Endometrial microvascular endothelial cells (primary cell): Measurements from ENCODE around the gene NRK. TPM values are rescaled to one million over a fixed set of nuclear protein-coding genes. Genes with fewer than 3 reads are reported as not detected.
"Not testable (repeated sequence)": the region's sequence is repeated elsewhere in the genome, so short reads cannot be mapped to it uniquely, and the experiment has no call there.

Experiments
- in situ Hi-C: cut with HindIII; loops from 2 replicates; pipeline ENCODE4 v1.10.0; 2017; ENCODE audit warnings: low sequenced_read_pairs, low pct_unique_long_range_greater_than_20kb; ENCODE audit errors: inconsistent ontology term
- total RNA-seq: library from RNA; depleted of rRNA; stranded (reverse); fragments of >200 nt; gene quantifications from one replicate; pipeline ENCODE4 v1.2.3, GENCODE V29; 2015; ENCODE audit errors: inconsistent ontology term

The NRK gene, protein sequence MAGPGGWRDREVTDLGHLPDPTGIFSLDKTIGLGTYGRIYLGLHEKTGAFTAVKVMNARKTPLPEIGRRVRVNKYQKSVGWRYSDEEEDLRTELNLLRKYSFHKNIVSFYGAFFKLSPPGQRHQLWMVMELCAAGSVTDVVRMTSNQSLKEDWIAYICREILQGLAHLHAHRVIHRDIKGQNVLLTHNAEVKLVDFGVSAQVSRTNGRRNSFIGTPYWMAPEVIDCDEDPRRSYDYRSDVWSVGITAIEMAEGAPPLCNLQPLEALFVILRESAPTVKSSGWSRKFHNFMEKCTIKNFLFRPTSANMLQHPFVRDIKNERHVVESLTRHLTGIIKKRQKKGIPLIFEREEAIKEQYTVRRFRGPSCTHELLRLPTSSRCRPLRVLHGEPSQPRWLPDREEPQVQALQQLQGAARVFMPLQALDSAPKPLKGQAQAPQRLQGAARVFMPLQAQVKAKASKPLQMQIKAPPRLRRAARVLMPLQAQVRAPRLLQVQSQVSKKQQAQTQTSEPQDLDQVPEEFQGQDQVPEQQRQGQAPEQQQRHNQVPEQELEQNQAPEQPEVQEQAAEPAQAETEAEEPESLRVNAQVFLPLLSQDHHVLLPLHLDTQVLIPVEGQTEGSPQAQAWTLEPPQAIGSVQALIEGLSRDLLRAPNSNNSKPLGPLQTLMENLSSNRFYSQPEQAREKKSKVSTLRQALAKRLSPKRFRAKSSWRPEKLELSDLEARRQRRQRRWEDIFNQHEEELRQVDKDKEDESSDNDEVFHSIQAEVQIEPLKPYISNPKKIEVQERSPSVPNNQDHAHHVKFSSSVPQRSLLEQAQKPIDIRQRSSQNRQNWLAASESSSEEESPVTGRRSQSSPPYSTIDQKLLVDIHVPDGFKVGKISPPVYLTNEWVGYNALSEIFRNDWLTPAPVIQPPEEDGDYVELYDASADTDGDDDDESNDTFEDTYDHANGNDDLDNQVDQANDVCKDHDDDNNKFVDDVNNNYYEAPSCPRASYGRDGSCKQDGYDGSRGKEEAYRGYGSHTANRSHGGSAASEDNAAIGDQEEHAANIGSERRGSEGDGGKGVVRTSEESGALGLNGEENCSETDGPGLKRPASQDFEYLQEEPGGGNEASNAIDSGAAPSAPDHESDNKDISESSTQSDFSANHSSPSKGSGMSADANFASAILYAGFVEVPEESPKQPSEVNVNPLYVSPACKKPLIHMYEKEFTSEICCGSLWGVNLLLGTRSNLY (N-terminal part only)
- not detected for total RNA-seq

DNA sequence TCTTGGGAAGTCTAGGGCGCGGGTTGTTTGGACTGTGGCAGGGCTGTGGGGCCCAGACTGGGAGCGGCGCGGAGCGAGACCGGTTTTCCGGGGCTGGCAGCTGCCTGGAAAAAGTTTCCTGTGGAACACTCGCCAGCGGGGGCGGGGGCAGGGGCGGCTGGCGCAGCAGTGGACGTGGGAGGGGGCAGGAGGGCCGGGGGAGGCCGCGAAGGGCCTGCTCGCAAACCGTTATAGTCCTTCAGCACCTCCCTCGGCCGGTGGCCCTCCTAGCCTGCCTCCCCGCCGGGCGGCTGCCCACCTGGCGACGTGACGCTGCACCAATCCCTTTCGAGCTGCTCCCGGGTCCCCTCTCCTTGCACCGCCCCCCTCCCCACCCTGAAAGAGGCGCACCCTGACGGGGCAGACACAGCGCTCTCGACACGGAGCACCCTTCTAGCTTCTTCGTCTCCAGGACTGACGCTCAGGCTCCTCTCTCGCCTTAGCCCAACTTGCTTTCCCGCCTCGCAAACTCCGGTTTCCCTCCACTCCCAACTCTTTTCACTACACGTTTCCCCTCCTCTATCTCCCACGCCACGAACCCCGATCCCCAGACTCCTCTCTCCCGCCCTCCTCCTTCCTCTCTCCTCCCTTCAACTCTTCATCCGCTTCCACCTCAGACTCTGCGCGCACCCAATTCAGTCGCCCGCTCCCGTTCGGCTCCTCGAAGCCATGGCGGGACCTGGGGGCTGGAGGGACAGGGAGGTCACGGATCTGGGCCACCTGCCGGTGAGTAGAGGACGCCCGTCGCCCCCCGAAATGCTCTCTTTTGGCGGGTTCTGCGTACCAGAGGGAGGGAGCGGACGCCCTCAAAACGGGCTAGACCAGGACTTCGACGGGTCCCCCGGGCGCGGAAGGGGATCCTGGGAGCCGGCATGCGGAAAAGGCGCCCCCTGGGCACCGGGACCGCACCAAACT is at the start of gene NRK:
NRK (plus strand) TSS at position 402 of the 954 bp plus-strand sequence; CDS start at position 709, 307 bp downstream.
- in situ Hi-C loops: no loop called here

DNA sequence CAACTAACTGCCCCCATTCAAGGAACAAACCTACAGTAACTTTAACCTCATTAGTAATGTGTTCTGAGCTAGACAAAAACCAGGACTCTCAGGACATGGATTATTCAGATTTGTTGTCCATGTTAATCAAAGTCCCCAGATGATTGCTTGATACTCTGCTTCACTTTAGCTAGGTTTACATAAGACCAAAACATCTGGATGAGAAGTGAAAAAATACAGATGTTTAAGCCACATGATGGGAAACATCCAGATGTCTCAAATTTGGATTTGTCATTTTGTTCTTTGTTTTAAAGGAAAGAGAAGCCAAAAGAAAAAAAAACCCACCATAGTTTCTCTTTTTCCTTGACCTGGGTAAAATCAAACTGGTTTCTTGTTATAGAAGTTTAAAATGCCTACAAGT is 48.5 kb upstream of the NRK start:
- in situ Hi-C loops: no loop called here

DNA sequence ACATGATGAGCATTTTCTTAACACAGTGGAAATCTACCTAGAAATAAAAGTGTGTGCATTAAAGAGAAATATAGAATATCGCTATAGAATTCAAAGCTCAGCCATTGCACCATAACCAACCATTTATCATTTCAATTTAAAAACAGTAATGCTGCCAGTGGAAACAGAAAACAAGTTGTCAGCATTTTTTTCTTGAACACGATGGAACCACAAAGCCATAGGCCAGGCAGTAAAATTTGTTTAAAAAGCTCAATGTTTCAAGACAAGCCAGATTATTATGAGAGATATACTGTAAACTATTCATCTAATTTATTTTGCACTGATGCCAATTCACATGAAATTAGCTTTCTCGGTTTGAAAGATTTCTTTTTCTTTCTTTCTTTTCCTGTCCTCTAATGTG is 46.7 kb upstream of the NRK start:
- in situ Hi-C loops: no loop called here

DNA sequence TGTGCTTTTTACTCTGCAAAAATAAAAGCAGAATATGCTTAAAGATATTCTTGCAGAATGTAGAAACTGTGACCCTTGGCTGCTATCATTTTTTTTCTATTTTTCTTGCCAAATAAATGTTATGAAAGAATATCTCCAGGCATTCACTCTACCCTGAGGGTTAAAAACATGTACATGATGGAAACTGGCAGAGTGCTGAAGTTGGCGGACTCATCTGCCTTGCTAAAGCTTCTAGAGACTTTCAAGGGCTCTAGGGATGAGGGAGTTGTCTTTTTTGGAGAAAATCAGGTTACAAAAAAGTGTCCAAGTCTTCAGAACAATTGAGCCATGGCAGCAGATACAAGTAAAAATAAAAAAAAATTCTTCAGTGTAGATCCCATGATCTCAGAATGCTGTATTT is 40.5 kb upstream of the NRK start:
- in situ Hi-C loops: no loop called here

DNA sequence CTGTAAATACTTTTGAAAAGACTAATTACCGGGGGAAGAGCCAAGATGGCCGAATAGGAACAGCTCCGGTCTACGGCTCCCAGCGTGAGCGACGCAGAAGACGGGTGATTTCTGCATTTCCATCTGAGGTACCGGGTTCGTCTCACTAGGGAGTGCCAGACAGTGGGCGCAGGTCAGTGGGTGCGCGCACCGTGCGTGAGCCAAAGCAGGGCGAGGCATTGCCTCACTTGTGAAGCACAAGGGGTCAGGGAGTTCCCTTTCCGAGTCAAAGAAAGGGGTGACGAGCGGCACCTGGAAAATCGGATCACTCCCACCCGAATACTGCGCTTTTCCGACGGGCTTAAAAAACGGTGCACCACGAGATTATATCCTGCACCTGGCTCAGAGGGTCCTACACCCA is 25.5 kb upstream of the NRK start:
- in situ Hi-C loops: not testable (repeated sequence)

DNA sequence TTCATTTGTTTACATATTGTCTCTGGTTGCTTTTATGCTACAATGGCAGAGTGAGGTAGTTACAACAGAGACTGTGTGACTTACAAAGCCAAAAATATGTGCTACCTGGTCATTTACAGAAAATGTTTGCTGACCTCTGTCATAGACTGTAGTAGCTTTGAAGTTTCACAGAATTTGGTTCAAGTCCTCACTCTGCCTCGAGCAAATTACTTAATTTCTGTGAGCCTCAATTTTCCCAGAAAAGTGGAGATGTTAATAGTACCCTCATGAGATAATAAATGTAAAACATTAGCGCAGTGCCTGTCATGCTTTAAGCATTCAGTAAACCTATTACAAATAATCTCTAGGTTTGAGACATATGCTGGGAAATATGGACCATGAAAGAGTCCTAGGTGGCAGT is 18.4 kb upstream of the NRK start:
- in situ Hi-C loops: no loop called here

DNA sequence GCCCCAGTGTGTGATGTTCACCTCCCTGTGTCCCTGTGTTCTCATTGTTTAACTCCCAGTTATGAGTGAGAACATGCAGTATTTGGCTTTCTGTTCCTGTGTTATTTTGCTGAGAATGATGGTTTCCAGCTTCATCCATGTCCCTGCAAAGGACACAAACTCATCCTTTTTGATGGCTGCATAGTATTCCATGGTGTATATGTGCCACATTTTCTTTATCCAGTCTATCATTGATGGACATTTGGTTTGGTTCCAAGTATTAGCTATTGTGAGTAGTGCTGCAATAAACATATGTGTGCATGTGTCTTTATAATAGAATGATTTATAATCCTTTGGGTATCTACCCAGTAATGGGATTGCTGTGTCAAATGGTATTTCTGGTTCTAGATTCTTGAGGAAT is 16.7 kb upstream of the NRK start:
- in situ Hi-C loops: not testable (repeated sequence)

DNA sequence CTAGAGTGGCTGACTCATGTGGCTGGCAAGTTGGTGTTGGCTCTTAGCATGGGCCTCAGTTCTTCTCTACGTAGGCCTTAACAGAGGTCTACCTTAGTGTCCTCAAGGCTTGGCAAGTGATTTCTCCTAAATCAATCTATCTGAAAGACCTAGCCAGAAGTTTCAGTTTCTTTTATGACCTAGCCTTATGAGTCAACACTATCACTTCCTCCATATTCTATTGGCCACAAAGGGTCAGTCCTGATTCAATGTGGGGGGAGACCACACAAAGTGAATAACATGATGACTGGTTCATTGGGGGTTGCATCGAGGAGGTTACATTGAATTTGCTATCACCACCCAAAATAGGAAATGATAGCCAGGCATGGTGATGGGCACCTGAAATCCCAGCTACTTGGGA is 5.8 kb upstream of the NRK start:
- in situ Hi-C loops: no loop called here

DNA sequence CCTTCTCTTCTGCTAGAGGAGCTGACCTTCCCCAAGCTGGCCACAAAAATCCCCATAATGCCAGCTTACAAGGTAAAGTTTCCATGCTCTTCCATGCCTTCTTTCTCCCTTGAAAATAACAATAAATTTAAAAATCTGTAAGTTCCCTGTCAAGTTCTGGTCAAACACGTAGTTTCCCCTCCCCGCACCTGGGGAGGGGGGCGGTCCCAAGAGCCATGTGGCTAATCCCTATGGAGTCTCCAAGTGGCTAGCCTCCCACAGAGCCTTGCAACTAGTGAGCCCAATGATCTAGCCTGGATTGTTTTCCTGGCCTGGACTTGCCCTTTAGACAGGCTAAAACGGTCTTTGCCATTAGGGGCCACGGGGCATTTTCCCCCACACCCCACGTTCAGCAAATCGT is 2.1 kb upstream of the NRK start:
- in situ Hi-C loops: no loop called here

DNA sequence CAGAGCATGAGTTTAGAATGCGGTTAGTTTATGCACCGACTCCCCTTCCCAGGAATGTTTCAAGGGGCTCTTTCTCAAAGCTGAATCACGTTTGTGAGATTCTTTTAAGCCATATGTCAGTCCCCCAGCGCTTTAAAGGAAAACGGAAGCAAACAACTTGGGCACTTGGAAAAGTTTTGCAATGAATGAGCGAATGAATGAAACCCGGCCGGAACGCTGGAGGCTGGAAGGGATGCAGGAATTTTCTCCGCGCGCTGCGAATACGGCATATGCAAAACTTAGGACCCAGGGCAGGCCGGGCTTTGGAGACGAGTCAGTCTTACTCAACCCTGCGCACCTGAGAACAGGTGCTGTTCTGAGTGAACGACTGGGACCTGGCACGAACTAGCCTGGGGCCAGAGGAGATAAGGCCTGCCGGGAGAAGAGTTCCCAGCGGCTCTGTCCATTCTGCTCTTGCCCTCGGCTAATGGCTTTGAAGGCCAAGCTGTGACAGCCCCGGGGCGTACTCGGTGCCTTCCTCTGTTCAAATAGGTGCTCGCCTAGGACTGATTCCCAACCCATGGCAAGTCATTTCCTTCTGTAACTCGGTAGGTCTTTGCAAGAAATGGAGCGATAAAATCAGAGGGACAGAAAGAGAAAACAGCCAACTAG is 743 bp upstream of the NRK start:
- in situ Hi-C loops: no loop called here

DNA sequence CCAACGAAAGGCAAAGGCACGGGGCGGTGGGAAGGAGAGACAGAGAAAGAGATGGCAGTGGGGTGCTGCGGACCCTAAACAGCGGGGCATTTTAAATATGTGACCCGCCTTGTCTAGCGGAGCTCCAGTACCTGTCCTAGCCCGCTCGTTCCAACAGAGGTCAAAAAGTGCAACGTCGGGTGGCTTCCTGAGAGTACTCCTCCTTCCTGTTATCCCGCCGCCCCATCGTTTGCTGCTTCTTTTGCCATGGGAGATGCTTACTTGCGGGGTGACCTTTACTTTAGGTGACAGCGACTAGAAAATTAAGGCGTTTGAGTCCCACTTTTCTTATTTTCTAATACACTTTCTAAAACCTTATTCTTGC is 735 bp downstream of the NRK start:
- in situ Hi-C loops: no loop called here

DNA sequence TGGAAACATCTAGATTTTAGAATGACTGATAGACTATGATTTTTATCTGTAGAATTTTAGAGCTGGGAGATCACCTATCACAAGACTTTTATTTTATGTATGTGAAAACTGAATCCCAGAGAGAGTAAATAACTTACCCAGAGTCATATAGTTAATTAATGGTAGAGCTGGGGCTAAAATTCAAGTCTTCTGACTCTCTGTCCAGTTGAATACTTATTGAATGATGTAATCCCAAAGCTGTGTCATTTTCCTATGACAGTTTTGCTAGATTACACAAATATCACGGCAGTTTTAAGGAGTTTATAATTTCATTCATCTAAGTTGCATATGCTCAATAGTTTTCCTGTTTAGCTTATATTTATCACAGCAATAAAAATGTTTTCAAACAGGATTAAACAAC is 6.7 kb downstream of the NRK start:
- in situ Hi-C loops: no loop called here

DNA sequence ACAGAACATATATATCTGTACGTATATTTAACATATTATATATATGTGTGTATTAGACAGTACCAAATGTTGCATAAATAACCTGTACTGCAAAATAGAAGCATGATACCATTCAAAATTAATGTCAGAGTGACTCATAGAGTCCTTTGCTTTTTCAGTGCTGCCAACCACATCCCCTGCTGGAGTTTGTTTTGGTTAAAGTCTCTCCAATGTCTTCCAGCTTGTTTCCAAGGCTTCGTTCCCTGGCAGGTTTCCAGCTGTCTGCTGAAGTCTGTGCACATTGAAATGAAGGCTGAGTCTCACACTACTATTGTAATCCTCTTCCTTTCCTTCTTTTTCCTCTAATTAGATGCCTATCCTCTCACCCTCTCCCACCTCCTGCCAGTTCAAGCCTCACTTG is 14.9 kb downstream of the NRK start:
- in situ Hi-C loops: no loop called here

DNA sequence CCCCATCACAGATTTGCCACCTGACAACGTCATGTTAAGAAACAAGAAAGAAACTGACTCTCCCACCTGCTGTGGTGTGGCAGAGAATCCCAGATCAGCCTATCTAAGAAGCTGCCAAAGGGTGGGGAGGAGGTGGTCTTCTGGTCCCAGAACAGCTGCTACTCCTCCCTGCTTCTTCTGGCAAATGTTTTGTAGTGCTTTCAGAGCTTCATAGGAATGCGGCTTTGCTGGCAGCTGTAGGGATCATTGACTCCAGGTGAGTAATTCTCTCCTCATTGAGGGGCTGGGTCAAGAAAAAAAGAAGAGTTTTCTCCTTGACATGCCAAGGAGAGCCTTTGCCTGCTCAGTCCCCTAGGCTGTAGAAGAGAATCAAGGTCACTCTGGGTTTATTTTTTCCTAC is 23.3 kb downstream of the NRK start:
- in situ Hi-C loops: no loop called here

DNA sequence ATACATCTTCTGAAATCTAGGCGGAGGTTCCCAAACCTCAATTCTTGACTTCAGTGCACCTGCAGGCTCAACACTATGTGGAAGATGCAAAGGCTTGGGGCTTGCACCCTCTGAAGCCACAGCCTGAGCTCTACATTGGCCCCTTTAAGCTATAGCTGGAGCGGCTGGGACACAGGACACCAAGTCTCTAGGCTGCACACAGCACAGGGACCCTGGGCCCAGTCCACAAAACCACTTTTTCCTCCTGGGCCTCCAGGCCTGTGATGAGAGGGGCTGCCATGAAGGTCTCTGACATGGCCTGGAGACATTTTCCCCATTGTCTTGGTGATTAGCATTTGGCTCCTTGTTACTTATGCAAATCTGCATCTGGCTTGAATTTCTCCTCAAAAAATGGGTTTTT is 27.8 kb downstream of the NRK start:
- in situ Hi-C loops: not testable (repeated sequence)

DNA sequence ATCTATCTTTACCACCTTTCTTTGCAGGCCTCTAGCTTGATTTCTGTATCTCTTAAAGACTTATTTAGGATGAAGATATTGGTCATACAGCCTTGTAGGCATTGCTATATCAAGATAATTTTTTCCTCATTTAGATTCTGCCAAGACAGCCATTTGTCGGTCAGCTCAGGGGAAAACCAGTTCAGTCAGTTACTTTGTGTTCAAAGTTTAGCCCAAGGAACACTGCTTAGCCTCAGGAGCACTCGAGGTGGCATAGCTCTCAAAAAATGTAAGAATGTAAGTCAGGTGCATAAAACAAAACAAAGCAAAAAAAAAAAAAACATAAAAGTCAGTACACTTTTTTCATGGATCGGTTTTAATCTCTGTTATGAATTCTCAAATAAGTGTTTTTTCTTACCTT is 43.4 kb downstream of the NRK start:
- in situ Hi-C loops: no loop called here

DNA sequence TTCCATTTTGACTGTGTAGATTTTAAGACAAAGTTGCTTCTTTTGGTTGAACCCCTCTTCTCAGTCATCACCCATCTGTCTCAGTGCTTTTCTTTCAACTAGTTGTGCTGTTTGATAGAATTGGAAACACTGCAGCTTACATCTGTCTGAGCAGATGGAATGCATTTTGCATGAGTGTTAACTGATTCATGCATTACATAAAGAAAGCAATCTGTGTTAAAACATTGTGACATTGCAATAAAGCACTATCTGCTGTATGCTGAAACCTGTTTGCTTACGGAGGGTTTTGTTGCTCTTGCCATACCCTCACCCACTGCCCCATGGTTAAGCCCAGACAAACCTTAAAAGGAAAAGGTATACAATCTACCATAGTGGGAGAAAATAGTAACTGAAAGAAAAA is 47.4 kb downstream of the NRK start:
- in situ Hi-C loops: no loop called here

DNA sequence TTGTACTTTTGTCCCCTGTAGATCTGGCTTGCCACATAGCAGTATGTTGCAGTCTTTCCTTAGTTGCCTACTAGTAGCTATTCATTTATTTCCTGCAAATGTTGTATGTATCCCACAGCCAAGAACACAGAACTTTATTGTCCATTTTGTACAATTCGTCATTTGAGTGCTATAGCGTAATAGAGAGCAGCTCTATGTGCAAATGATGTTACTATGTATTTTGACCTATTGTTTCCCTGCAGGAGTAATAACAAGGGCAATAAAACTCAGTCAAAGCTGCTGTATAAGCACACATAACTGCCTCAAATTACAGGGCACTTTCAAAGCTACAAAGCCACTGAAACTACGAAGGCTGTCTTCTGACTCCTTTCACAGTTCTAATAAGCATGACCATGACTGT is 48.1 kb downstream of the NRK start:
- in situ Hi-C loops: no loop called here
